Pancreas (tissue), 10 donors: Measurements from ENCODE around the gene EFNA5. TPM values are rescaled to one million over a fixed set of nuclear protein-coding genes. Genes with fewer than 3 reads are reported as not detected.

Experiments
- ATAC-seq, 4 donors: fragments of 200-7000 bp; cut with Tn5 transposase; one replicate each; pipeline versions ENCODE4 v1.8.0 to v1.9.1; 2020; ENCODE audit warnings: mild to moderate bottlenecking in 4 of 4, moderate library complexity in 4 of 4
- DNase-seq, 6 donors: peaks; one replicate each; pipeline ENCODE4 v3.0.0-alpha.2; 2020
- FAIRE-seq: peaks from 2 replicates; lab custom pipeline; 2012; peaks lifted over from hg19 to GRCh38; lab: Jason Lieb, UNC
- H3K27ac ChIP-seq, 4 donors: fragments of 200-600 bp; sonication (generic); 1 replicate in 3 of 4; 2 replicates in 1 of 4; pipeline versions ENCODE4 v1.5.0 to v1.8.0; 2020
- H3K27me3 ChIP-seq, 4 donors: fragments of 200-600 bp; one replicate each; pipeline ENCODE4 v1.8.0; 2021
- H3K36me3 ChIP-seq, 3 donors: fragments of 200-600 bp; sonication (generic) in 1 of 3; one replicate each; pipeline versions ENCODE4 v1.5.0 to v1.8.0; 2020 to 2021
- H3K4me1 ChIP-seq, 3 donors: fragments of 200-600 bp; one replicate each; pipeline ENCODE4 v1.8.0; 2021
- H3K4me3 ChIP-seq, 4 donors: fragments of 200-600 bp; sonication (generic) in 2 of 4; one replicate each; pipeline versions ENCODE4 v1.5.0 to v1.8.0; 2020 to 2021
- H3K9me3 ChIP-seq, 4 donors: fragments of 200-600 bp; one replicate each; pipeline ENCODE4 v1.8.0; 2021
- CTCF ChIP-seq, 4 donors: fragments of 200-600 bp; sonication (generic) in 3 of 4; IDR thresholded peaks; one replicate each; pipeline versions ENCODE4 v1.5.0 to v1.8.0; 2021; ENCODE audit warnings: antibody characterized with exemption in 4 of 4
- WGBS, 2 donors: extraction: QIAGEN DNeasy Blood & Tissue Kit; methylation state at CpG; one replicate each; pipeline ENCODE4 v1.1.7; 2013; 5-methylcytosine and 5-hydroxymethylcytosine counted together
- intact Hi-C, 3 donors: fragments of 100-400 bp; cut with DNase I; formaldehyde crosslinking; loops; one replicate each; pipeline versions ENCODE4 v1.11.1 to v1.14.2; 2022
- polyA plus RNA-seq, 2 donors: library from polyadenylated mRNA; stranded (reverse); fragments of 200-250 nt; gene quantifications; one replicate each; pipeline ENCODE4 v1.2.3, GENCODE V29; 2013
- total RNA-seq, 6 donors: library from RNA; stranded (reverse); fragmentation: NEBNext Ultra II Directional in 4 of 6; extraction: Animal tissue kit (Norgen Biotek cat#: 25700) in 4 of 6; gene quantifications; one replicate each; pipeline versions ENCODE4 v1.2.1 to v1.2.4, GENCODE V29; 2021 to 2023
- donor health status: healthy with polysubstance abuse.
- donor health status: DM: no; HTN: no; CAD: no; lungs with moderate emphysema.
- donor health status: DM: no; HTN: no; CAD: no.
- donor health status: control.
- donor health status: control.
- donor health status: Bipolar disorder and iron deficiency.
- donor health status: DM: yes; HTN: yes; CAD: no.
- donor health status: DM: no; HTN: no; CAD: no.
- donor health status: DM: no; HTN: no; CAD: no.
- donor health status: DM: yes; HTN: yes; CAD: no.

EFNA5 gene
- total and polyA plus RNA-seq, 8 donors: 0.23 to 3.8 (median 2.1) TPM

DNA sequence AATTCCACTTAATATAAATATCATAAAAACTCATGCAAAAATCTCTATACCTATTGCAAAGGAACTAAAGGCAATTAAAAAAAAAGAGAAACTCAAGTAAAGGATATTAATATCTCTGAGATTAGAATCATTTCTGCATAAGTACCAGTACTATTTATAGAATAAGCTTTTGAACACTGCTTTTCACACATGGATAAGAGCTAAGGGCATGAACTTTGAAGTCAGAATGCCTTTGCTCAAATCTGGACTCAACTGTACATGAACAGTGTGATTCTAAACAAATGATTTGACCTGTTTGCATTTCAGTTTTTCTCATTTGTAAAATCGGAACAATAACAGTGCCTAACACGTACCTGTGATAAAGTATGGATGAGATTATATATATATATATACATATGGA is 255.9 kb downstream of the EFNA5 start:
- Histone ChIP-seq H3K4me3 (no peak overlapping the region), H3K27ac (no peak overlapping the region), H3K27me3 (no peaks in the 10 kb centered on the region), H3K9me3 (no peaks in the 10 kb centered on the region), H3K4me1 (no peaks in the 10 kb centered on the region), H3K36me3 (no peaks in the 10 kb centered on the region)
- no peak for FAIRE-seq
- no peak for TF ChIP-seq CTCF (IDR thresholded peaks at IDR 0.05)
- WGBS, 2 donors: 63 to 75% methylated on average over 2 of the region's 2 CpGs
- no peak for DNase-seq
- ATAC-seq: no peak
- intact Hi-C loops: no loop called here

DNA sequence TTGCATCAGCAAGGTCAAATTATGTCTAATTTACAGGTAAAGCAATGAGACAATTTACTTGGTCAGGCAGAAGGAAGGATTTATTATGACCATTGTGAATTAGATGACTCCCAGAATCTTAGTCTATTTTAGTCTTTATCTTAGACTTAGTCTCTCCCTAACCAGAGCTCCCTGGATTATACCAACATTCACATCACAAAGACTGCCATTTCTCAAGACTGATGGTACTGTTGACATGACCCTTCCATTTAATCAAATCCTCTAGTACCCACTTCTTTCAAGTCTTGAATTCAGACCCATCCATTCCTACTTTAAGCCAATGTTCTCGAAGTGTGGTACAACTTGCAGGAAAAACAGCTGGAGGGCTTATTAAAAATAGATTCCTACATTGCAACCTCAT is 257.0 kb downstream of the EFNA5 start:
- no peaks in the 10 kb centered on the region for H3K36me3 ChIP-seq
- no peak for TF ChIP-seq CTCF (IDR thresholded peaks at IDR 0.05)
- H3K4me1 ChIP-seq: no peaks in the 10 kb centered on the region
- H3K27ac ChIP-seq: no peak overlapping the region
- H3K9me3 ChIP-seq: no peaks in the 10 kb centered on the region
- H3K27me3 ChIP-seq: no peaks in the 10 kb centered on the region
- intact Hi-C loops: no loop called here
- WGBS, 2 donors: 85 to 94% methylated on average over 1 of the region's 1 CpG
- H3K4me3 ChIP-seq: no peak overlapping the region
- ATAC-seq (no peak), FAIRE-seq (no peak), DNase-seq (no peak)

DNA sequence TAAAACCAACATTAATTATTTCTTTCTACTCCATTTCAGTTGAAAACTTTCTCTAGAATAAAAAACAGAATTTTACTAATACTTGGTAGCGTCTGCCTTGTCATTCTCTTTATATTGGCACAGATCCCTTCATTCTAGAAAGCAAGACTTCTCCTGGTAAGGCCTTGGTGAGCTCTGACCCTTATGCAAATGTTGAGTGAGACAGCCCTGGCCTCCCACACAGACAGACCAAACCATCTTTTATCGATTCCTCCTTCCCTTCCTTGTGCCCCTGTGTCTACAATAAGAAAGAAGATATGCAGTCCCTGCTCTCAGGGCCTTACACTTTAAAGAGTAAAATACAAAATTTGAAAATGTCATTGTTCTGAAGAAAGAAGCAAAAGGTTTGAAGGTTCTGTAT is 262.2 kb downstream of the EFNA5 start:
- no peak for TF ChIP-seq CTCF (IDR thresholded peaks at IDR 0.05)
- WGBS, 2 donors: 80 to 83% methylated on average over 2 of the region's 2 CpGs
- H3K9me3 ChIP-seq: no peaks in the 10 kb centered on the region

DNA sequence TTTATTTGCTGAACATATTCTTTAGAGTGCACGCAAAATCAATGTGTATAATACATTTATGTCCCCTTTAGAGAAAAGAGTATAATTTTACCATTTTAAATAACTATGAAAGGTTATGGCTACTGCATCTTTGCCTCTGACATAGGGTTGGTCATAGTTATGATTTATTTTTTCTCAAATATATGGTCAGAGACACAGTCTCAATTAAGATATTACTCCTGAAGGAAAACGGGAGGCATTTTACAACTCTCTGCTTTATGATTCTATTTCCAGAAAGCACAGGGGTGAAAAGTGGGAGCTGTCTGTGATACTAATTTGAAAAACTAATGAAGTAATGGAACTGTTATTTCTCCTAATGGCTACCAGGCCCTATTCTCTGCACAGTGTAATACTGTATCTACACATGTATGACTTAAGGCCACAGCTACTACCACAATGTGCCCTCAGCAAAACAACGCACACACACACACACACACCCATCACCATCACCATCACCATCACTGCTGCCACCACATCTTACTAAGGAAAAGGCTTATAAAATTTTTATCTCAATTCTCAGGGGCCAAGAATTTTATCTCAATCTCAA is 262.9 kb downstream of the EFNA5 start:
- no peak overlapping the region for H3K27ac ChIP-seq
- no peak overlapping the region for H3K4me3 ChIP-seq
- H3K27me3 ChIP-seq: no peaks in the 10 kb centered on the region
- no peaks in the 10 kb centered on the region for H3K36me3 ChIP-seq
- 65 to 85% methylated on average over 3 of the region's 3 CpGs for WGBS, 2 donors
- ATAC-seq: no peak
- no peaks in the 10 kb centered on the region for H3K4me1 ChIP-seq
- no peak for FAIRE-seq
- intact Hi-C loops: no loop called here
- no peaks in the 10 kb centered on the region for H3K9me3 ChIP-seq
- TF ChIP-seq CTCF (IDR thresholded peaks at IDR 0.05): no peak
- no peak for DNase-seq

More for the DNA sequence above, 262.2 kb downstream of the EFNA5 start:
- ATAC-seq (no peak), FAIRE-seq (no peak), DNase-seq (no peak)
- no peaks in the 10 kb centered on the region for H3K4me1 ChIP-seq
- H3K4me3 ChIP-seq: no peak overlapping the region
- H3K27ac ChIP-seq: no peak overlapping the region
- H3K36me3 ChIP-seq: no peaks in the 10 kb centered on the region
- no peaks in the 10 kb centered on the region for H3K27me3 ChIP-seq
- intact Hi-C loops: no loop called here

- Histone ChIP-seq H3K27ac (no peak overlapping the region), H3K4me1 (no peaks in the 10 kb centered on the region), H3K36me3 (no peaks in the 10 kb centered on the region), H3K4me3 (no peak overlapping the region), H3K9me3 (no peaks in the 10 kb centered on the region), H3K27me3 (no peaks in the 10 kb centered on the region)
- FAIRE-seq (no peak), DNase-seq (no peak), ATAC-seq (no peak)
- intact Hi-C loops: no loop called here
- no peak for TF ChIP-seq CTCF (IDR thresholded peaks at IDR 0.05)
- 80 to 85% methylated on average over 10 of the region's 10 CpGs for WGBS, 2 donors
Observed at GRCh38 chr5:107404595-107405374, 266.0 kb downstream of the EFNA5 start.
